ENCODE measurements around the gene BCKDHA.
"Not testable (repeated sequence)": the region's sequence is repeated elsewhere in the genome, so short reads cannot be mapped to it uniquely, and the experiment has no call there.

BCKDHA gene

DNA sequence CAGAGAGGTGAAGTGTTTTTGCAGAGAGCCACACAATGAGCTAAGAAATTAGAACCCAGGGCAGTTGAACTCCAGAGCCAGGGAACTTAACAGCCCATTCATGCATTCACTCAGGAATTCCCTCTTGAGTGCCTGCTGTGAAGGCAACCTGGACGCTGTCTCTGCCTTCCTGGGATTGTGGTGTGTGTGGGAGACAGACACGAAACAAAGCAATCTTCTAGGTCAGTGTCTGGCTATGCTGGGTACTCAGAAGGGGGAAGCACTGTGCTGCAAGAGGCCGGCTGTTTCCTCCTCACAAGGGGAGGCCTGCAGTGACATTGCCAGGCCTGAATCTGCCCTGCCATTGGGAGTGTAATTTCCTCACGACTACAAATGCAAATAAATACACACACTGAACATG lies 9.7 kb downstream of the BCKDHA start:
- DNase-seq = no peak

- no peak for DNase-seq
Measured at GRCh38 chr19:41408256-41408655, 10.6 kb downstream of the BCKDHA start.

DNA sequence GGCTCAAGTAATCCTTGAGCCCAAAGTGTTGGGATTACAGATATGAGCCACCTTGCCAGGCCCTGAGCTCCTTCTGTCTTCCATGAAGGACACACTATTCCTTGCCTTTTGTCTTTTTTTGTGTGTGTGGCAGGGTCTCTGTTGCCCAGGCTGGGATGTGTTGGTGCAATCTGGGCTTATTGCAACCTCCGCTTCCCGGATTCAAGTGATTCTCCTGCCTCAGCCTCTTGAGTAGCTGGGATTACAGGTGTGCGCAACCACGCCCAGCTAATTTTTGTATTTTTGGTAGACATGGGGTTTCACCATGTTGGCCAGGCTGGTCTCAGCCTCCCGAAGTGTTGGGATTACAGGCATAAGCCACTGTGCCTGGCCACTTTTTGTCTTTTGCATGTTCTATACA lies 11.2 kb downstream of the BCKDHA start:
- DNase-seq = not testable (repeated sequence)

DNA sequence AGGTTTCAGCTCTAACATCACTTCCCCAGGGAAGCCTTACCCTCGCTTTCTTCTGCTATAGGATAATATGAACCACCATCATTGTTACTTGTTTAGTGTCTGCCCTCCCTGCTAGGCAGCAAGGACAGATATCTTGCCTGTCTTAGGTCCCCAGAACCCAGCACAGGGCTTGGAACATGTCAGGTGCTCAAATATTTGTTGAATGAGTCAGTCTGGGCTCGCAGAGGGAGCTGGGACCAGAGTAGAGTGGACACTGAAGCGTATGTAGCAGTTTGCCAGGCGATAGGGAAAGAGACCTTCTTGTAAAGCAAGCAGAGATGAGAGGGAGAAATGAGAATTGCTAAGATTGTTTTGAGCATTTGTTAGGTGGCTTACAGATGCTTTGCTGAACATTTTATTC lies 11.7 kb downstream of the BCKDHA start:
- no peak for DNase-seq

DNA sequence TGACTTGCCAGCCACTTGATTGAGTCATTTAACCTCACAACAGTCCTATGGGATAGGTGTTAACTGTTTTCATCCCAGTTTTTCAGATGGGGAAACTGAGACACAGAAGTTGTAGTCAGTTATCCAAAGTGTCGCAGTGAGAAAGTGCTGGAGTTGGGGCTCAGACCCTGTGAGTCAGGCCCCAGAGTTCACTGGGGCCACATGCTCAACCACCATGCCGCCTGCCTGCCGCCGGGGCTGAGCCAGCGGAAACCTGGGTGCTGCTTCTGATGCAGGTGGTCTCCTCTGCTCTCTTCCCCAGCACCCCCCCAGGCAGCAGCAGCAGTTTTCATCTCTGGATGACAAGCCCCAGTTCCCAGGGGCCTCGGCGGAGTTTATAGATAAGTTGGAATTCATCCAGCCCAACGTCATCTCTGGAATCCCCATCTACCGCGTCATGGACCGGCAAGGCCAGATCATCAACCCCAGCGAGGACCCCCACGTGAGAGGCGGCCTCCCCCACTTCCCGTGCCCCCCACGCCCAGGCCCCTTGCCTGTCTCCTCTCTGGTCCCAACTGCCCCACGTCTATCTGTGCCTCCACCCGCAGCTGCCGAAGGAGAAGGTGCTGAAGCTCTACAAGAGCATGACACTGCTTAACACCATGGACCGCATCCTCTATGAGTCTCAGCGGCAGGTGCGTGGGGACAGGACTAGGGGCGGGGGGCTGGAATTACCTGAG lies 12.9 kb downstream of the BCKDHA start:
- no peak for DNase-seq

DNA sequence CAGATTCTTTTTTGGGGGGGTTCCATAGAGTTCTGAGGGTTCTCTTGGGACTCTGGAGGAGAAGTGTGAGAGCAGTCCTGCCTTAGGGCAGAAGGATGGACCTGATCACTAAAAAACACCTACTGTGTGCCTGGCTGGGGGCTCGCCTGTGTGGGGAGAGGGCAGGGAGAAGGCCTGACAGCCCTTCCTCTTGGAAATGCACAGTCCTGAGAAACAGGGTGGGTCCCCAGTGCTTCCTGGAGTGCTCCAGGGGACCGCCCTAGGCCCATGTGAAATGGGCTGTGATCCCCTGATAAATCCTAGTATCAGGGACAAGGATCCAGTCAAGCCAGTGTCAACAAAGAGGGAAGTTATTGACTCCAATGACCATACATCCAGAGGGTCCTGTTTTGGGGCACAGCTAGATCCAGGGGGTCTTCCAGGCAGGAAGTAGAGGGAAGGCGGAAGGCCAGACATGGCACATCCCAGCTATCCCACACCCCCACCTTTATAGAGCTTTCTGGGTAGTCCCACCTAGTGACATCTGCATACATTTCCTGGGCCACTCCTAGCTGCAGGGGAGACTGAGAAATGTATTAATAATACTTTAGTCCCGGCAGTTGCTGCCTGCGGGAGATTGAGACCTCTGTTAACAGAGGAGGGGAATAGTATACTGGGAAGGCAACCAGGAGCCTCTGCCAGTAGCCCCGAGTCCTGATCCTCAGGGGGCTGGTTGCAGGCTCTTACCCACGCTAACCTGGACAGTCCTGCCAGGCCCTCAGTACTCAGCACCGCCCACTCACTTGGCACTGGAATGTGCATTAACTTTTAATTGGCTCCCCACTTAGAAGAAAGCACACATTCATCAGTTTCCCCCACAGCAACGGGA lies 13.7 kb downstream of the BCKDHA start:
- DNase-seq = no peak

- DNase-seq = no peak
Measured at GRCh38 chr19:41411968-41412265, 14.3 kb downstream of the BCKDHA start.

GRCh38 chr19:41412953-41413352 lies 15.3 kb downstream of the BCKDHA start:
- no peak for DNase-seq

- DNase-seq = no peak
Measured at GRCh38 chr19:41413947-41414346, 16.3 kb downstream of the BCKDHA start.

- DNase-seq = no peak
Measured at GRCh38 chr19:41414461-41414860, 16.8 kb downstream of the BCKDHA start.

- no peak for DNase-seq
Measured at GRCh38 chr19:41415154-41415571, 17.5 kb downstream of the BCKDHA start.

GRCh38 chr19:41416194-41416674 lies 18.6 kb downstream of the BCKDHA start:
- DNase-seq = no peak

DNA sequence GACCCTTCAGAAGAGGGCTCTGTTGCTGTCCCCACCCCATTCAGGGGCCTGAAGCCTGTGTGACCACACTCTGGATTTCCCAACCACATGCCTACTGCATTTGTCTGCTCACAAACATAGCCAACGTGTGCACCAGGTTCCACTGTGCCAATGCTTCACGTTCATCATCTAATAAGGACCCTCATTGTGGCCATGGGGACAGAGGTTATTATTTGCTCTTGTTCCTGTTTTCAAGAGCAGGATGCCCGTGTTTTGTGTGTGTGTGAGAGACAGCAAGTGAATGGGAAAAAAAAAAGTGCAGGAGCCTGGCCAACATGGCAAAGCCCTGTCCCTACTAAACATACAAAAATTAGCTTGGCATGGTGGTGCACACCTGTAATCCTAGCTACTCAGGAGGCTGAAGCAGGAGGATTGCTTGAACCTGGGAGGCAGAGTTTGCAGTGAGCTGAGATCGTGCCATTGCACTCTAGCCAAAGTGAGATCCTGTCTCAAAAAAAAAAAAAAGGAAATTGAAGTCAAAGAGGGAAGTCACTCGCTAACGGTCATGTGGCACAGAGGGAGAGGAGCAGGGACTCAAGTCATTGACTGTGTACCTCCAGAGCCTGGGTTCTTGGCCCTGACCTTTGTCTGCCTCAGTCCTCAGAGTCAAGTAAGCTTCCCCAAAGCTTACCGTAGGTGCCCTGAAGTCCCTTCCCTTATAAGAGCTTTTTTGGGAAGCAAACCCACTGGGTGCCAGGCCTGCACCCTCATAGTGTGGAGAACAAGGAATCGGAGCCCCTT lies 22.7 kb downstream of the BCKDHA start:
- no peak for DNase-seq

GRCh38 chr19:41421314-41421713 lies 23.7 kb downstream of the BCKDHA start:
- no peak for DNase-seq

DNA sequence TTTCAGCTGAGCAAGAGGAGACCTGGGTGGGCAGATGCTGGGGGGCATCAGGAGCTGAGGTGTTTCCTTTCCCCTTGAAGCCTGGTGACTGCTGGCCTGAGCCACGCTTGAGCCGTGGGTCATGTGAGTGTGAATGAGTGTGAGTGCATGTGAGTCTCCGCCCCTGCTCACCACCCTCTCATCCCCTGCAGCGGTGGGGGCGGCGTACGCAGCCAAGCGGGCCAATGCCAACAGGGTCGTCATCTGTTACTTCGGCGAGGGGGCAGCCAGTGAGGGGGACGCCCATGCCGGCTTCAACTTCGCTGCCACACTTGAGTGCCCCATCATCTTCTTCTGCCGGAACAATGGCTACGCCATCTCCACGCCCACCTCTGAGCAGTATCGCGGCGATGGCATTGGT lies 24.4 kb downstream of the BCKDHA start:
- DNase-seq = no peak

DNA sequence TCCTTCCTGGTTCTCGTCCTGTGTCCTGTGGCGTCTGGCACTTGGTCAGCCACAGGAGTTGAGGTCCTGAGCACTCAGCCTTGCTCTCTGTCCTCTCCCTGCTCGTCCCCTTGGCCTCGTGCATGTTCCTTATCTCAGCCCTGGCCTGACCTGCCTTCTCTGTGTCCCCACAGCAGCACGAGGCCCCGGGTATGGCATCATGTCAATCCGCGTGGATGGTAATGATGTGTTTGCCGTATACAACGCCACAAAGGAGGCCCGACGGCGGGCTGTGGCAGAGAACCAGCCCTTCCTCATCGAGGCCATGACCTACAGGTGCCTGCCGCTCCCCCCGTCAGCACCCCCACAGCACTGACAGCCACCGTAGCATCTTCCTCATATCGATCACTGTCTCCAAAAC lies 24.8 kb downstream of the BCKDHA start:
- no peak for DNase-seq

- DNase-seq = no peak
Measured at GRCh38 chr19:41422955-41423354, 25.3 kb downstream of the BCKDHA start.

GRCh38 chr19:41424335-41425173 lies 26.9 kb downstream of the BCKDHA start:
- DNase-seq = no peak

DNA sequence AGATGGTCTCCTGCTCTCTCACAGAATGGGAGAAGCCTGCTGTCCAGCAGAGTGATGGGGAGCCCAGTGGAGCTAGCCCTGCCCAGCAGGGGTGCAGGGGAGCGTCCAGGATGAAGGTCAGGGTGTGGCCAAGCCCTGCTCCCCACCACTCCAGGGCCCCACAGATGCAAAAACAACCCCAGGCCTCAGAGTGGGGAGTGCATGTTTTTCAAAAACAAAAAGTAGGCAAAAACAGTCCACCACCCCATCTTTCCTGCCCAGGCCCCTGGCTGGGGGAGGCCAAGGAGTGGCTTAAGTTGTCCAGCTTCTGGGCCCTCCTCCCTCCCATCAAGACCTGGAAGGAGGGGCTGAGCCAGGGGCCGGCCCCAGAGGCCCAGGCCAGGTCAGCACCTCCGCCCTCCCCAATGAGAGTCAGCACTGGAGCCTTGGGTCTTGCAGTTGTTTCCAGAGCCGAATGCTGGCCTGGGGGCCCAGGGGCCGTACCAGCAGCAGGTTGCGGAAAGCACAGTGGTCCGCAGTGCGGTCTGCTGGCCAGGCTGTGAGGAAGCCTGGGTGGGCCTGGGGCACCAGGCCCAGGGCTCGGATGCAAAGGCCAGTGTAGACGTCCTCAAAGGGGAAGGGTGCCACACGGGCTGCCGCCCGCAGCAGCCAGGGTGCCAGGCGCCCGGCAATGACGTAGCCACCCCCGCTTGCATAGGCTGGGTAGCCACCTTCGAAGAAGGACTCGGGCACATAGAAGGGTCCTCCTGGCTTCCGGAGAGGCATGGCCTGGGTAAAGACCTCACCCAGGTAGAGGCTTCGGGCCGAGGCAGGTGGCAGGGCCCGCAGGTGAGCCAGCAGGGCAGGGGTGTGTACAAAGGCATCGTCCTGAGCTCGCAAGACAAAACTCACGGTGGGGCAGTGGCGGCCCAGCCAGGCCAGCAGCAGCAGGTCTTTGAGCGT lies 27.8 kb downstream of the BCKDHA start:
- DNase-seq = no peak

DNA sequence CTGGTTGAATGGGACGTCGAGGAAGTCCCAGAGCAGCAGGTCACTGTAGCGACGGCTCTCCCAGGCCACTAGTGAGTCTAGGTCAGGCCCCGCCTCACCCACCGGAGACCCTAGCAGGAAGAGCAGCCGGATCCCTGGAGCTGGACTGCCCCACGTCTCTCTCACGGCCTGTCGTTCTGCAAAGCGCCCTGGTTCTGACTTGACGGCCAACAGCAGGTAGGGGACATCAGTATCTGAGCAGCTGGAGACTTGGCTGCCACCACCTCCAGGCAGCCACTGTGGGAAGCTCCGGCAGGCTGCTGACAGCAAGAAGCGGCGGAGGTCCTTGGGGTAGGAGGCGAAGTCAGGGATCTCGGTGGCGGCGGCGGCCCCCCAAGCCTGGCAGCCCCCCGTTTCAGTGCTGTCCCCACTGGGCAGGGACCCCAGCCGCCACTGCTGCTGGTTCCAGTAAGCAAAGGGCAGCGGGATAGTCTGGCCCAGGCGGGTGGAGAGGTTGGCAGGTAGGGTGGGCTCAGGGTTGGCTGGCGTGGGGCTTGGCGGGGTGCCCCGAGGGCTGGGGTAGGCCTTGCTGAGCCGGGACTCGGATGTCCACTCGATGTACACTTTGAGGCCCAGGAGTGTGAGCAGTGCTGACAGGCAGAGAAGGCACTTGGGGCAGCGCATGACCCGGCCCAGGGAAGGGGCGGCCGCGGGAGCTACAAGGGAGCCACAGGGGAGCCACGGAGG lies 28.7 kb downstream of the BCKDHA start:
- DNase-seq = no peak
